ENCODE data around the gene CDK5RAP3. TPM values are rescaled to one million over a fixed set of nuclear protein-coding genes. Genes with fewer than 3 reads are reported as not detected.

Gene CDK5RAP3
- total RNA-seq, 1 experiment from 2014 or later = 59.4 TPM

DNA sequence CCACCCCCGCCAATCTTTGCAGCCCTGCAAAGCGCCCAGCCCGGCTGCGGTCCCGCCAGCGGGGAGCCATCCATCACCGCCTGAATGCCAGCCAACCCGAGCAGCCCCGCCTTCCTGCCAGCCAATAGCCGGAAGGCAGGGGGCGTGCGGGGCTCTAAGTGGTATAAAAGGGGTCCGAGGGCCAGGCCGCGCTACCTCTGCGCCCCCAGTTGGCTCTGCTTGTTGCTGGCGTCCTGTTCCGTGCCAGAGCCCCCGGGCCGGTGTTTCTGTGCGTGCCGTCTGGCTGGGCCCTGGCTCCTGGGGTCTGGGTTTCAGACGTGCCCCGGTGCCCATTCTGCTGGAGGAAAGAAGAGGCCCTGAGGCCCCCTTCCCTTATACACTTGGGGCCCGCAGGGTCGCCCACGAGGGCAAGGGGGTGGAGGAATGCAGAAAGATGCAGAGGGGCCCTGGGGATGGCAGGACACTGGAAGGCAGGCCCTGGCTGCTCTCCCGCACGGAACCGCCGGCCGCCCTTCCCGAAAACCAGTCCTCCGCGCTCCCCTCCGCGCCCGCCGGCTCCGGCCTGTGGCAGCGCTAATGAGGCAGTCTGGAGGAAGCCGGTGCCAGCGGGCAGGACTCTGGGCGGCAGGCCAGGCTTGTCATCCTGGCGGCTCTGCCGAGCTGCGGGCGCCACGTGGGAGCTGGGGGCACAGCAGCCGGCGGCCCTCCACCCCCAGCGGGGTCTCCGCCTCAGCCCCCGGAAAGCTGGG, 52.7 kb downstream of the CDK5RAP3 start:
- Histone ChIP-seq H3K27me3 (no peaks in the 10 kb centered on the region), H3K9me3 (no peaks in the 10 kb centered on the region), H3K36me3 (0 out of 2 replicates have a peak, but pooled peaks cover 3% of the 10 kb centered on the region), H3K4me3 (peak overlapping the region; percentile 38)
- peak; percentile 97 for DNase-seq

DNA sequence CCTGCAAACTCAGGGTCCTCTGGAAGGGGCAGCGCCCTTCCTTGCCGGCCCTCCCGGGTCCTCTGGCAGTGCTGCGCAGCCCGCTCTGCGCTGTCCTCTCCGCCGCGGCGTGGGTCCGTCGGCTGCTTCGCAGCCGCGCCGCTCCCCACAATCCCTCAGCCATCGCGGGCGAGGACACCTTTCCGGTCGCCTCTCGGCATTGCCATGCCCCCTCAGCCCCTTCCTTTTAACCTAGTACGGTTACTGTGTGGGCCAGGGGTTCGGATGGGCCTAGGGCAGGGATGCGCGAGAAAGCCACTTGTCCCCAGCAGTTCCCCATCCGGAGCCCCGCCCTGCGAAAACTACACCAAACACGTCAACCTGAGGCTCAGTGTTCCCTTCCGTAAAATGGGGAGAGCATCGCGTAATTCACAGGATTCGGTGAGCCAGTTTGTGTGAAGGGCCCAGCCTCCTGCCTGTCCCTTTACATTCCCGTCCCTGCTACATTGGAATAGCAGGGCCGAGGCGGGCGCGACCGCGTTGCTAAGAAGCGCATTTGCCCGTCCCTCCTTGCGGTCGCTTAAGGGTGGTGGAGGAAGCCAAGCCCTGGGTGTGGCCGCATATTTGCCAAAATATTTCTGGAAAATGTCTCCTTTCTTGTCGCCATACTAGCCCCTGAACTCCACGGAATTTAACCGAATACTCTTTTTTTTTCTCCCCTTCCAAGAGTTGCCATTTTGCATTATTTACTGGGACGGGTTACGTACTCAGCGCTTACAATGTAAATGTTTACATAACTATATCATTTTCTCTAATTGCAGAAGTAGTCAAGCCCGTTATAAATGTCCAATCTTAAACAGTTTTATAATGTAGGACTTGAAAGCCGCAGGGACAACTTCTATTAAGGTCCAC, 53.5 kb downstream of the CDK5RAP3 start:
- Histone ChIP-seq H3K4me3 (peak overlapping the region; percentile 38), H3K36me3 (0 out of 2 replicates have a peak, but pooled peaks cover 3% of the 10 kb centered on the region), H3K27me3 (no peaks in the 10 kb centered on the region), H3K9me3 (no peaks in the 10 kb centered on the region)
- peak; percentile 84 for DNase-seq

DNA sequence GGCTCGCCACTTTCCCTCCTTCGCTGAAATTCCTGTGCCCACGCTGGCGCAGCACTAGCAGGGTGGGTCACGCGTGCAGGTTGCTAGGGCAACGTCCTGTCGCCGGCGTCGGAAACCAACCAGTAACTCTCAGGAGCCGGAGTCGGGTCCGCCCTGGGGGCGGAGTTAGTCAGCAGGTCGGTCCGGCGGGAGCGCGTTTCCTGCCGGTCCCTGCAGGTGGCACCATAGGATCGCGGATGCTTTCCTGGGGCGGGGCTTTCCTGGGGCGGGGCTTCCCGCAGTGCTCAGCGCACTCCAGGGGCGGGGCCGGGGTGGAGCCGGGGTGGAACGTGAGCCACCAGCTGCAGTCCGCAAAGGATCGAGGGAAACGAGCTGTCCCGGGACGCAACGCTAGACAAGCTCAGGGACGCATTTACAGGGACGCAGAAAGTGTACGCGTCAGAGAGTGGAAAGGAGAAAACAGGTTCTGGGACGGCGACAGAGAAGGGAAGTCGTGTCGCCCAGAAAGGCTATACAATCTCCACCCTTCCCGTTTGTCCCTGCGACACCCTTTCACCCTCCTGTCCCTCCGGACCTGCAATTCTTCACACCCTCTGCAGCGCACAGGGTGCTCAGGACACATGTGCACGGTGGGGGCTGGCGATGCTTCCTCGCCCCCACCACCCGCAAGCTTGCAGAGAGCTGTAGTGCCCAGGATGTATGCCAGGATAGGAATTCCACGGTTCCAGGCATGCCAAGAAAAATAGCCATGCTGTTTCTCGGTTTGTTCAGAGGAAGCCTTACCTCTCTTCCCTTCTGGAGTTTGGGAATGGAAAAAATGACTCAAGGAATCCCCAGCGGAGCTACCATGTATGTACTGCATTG, 54.4 kb downstream of the CDK5RAP3 start:
- no peaks in the 10 kb centered on the region for H3K9me3 ChIP-seq
- peak overlapping the region; percentile 38 for H3K4me3 ChIP-seq
- DNase-seq = peak; percentile 99
- H3K36me3 ChIP-seq = 0 out of 2 replicates have a peak, but pooled peaks cover 3% of the 10 kb centered on the region
- H3K27me3 ChIP-seq = no peaks in the 10 kb centered on the region

DNA sequence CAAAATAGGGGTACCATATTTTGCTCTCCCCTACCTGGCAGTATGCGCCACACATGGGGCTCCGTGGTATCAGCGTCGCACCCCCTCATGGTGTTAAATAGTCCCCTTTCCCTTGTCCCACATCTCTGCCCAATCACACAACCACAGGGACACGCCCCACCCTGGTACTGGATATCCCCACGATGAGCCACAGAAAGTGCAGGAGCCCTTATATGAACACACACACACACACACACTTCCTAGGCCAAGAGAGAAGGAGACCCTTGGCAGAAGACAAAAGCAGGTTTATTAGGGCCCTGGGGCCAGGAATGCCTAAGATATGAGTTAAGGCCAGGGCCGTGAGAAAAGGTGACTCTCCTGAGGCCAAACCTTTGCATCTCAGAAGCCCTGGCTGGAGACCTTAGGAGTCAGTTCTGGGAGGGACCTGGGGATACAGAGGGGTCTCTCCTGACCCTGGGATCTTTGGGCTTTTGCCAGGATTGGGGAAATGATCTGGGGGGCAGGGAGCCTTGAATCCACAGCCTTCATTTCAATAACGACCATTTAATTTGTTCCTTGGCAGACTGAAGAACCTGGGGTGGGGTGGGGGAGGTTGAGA, 55.1 kb downstream of the CDK5RAP3 start:
- H3K9me3 ChIP-seq = no peaks in the 10 kb centered on the region
- peak; percentile 51 for DNase-seq
- H3K27me3 ChIP-seq = no peaks in the 10 kb centered on the region
- H3K36me3 ChIP-seq = 0 out of 2 replicates have a peak, but pooled peaks cover 3% of the 10 kb centered on the region
- peak overlapping the region; percentile 38 for H3K4me3 ChIP-seq

DNA sequence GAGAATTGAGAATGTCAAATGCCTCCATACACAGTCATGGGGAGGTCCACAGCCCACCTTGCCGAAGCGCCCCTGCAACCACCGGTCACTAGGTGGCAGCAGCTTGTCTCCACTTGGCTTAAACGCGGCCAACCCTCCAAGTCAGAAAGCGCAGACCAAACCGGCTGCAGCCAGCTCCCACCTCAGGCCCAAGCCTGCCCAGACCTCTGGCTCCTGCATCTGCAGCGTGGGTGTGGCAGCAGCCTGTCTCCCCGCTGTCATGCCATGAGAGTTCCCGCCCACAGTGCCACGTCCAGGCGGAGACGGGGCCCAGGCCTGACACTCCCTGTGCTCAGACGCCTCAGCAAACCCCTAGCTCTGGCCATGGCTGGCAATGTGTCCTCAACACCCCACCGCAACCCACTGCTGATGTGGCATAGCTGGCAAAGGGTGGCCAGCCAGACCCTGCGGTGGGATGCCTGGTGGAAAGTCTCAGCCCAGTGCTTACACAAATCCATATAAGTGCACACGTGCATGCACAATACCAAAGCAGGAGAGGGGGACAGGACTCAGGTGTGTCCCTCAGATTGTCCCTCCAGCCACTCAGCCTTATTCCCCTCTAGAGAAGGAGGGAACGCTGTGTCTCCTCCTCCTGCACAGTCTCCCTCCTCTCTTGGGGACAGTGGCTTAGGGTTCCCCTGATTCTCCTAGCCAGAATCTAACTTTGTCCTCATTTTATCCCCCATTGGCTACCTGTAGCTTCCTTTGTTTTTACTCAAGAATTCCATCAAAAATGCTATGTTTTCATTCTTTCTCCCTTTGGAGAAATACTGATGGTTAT, 55.8 kb downstream of the CDK5RAP3 start:
- H3K9me3 ChIP-seq = no peaks in the 10 kb centered on the region
- no peaks in the 10 kb centered on the region for H3K27me3 ChIP-seq
- H3K4me3 ChIP-seq = no peak overlapping the region
- H3K36me3 ChIP-seq = peaks cover 4% of the 10 kb centered on the region; the same call in 1 of the 2 replicates
- peak; percentile 98 for DNase-seq

DNA sequence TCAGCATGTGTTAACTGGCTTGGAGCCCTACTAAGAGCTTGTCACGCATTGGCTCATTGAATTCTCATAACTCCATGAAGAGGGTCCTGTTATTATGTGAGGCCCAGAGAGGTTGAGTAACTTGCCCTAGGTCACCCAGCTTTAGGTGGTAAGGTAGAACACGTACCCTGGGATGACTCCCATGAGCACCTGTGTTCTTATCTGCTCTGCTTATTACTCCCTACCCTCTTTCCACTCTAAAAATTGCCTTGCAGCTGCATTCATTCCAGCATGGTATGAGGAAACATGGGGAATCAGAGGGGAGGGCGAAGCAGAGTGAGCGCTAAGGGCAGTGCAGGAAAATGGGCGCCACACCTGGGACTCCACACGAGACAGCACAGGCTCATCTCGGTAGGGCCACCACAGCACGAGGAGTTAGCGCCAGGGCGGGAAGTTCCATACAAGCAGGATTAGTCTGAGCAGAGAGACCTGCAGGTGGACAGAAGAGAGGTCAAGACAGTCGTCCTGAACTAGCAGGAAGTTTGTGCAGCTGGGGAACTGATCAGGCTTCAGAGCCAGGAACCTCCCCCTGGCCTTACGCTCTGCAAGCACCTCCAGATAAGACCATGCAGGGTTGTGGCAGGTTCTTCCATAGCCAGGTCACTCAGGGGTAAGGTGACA, 56.5 kb downstream of the CDK5RAP3 start:
- Histone ChIP-seq H3K9me3 (no peaks in the 10 kb centered on the region), H3K27me3 (no peaks in the 10 kb centered on the region), H3K4me3 (no peak overlapping the region), H3K36me3 (peaks cover 6% of the 10 kb centered on the region; the same call in 1 of the 2 replicates)
- no peak for DNase-seq

DNA sequence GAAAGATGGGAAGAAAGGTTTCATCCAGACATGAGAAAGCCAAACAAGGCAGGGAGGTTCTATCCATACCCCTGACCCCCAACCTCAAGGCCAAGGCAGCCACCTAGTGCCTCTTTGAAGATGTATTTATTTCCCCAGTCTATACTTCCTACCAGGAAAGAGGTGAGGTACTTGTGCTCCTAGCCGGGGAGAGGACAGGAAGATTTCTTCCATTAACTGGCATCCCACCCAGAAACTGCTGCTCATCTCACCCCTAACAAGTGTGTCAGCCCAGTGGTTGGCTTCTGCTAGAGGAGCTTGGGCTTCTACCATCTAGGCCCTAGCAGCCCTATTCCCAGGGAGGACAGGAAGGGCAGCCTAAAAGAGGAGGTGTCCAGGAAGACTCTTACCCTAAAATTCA, 57.8 kb downstream of the CDK5RAP3 start:
- H3K9me3 ChIP-seq = no peaks in the 10 kb centered on the region
- no peaks in the 10 kb centered on the region for H3K27me3 ChIP-seq
- H3K36me3 ChIP-seq = peaks cover 9% of the 10 kb centered on the region
- no peak overlapping the region for H3K4me3 ChIP-seq
- DNase-seq = no peak

DNA sequence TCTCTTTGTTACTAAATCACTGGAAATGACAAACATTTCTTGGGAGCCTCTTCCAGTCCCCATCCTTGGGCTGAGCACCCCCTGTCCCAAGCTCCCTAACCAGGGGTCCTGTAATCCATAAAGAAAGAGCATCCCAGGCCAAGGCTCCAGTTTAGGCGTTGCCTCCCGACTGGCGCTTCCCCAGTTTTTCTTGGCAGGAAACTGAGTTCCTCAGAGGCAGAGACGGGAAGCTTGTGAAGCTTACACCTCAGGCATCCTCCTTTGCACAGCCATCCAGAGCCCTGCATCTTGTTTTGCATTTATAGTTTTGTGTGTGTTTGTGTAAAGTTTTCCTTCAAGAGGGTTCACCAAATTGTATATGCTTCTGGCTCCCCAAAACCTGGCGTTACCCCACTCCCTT, 59.6 kb downstream of the CDK5RAP3 start:
- no peaks in the 10 kb centered on the region for H3K9me3 ChIP-seq
- peak; percentile 46 for DNase-seq
- H3K4me3 ChIP-seq = no peak overlapping the region
- peaks cover 15% of the 10 kb centered on the region for H3K36me3 ChIP-seq
- no peaks in the 10 kb centered on the region for H3K27me3 ChIP-seq

Other genes starting within 250 kb of the CDK5RAP3 start
- not detected in 2 replicates for gene TBX21, start 237.9 kb upstream of the CDK5RAP3 start, total RNA-seq (2014; rRNA removed; shearing (Covaris generic); ENCODE audit: low replicate concordance)
- 3.6 and 11.4 TPM in 2 replicates for gene OSBPL7, start 149.3 kb upstream of the CDK5RAP3 start, total RNA-seq (2014; rRNA removed; shearing (Covaris generic); ENCODE audit: low replicate concordance)
- 62.6 and 63.0 TPM in 2 replicates for gene MRPL10, start 139.6 kb upstream of the CDK5RAP3 start, total RNA-seq (2014; rRNA removed; shearing (Covaris generic); ENCODE audit: low replicate concordance)
- gene LRRC46, start 139.4 kb upstream of the CDK5RAP3 start, total RNA-seq (2014; rRNA removed; shearing (Covaris generic); ENCODE audit: low replicate concordance) = not detected in 2 replicates
- gene SCRN2, start 129.8 kb upstream of the CDK5RAP3 start, total RNA-seq (2014; rRNA removed; shearing (Covaris generic); ENCODE audit: low replicate concordance) = 41.8 and 45.0 TPM in 2 replicates
- gene SP6, start 120.0 kb upstream of the CDK5RAP3 start, total RNA-seq (2014; rRNA removed; shearing (Covaris generic); ENCODE audit: low replicate concordance) = not detected in 2 replicates
- 0.81 and 2.3 TPM in 2 replicates for gene SP2, start 74.9 kb upstream of the CDK5RAP3 start, total RNA-seq (2014; rRNA removed; shearing (Covaris generic); ENCODE audit: low replicate concordance)
- 41.4 and 89.7 TPM in 2 replicates for gene PNPO, start 29.5 kb upstream of the CDK5RAP3 start, total RNA-seq (2014; rRNA removed; shearing (Covaris generic); ENCODE audit: low replicate concordance)
- gene PRR15L, start 13.2 kb upstream of the CDK5RAP3 start, total RNA-seq (2014; rRNA removed; shearing (Covaris generic); ENCODE audit: low replicate concordance) = not detected in 2 replicates
- 91.7 and 130 TPM in 2 replicates for gene COPZ2, start 66.7 kb downstream of the CDK5RAP3 start, total RNA-seq (2014; rRNA removed; shearing (Covaris generic); ENCODE audit: low replicate concordance)
- 33.6 and 47.7 TPM in 2 replicates for gene NFE2L1, start 77.2 kb downstream of the CDK5RAP3 start, total RNA-seq (2014; rRNA removed; shearing (Covaris generic); ENCODE audit: low replicate concordance)
- 50.7 and 59.1 TPM in 2 replicates for gene CBX1, start 130.4 kb downstream of the CDK5RAP3 start, total RNA-seq (2014; rRNA removed; shearing (Covaris generic); ENCODE audit: low replicate concordance)
- gene SNX11, start 136.7 kb downstream of the CDK5RAP3 start, total RNA-seq (2014; rRNA removed; shearing (Covaris generic); ENCODE audit: low replicate concordance) = 19.3 and 19.7 TPM in 2 replicates